AG09309 (cell line): ENCODE measurements around the gene EXOC3.

ENCODE experiments used
- DNase-seq: peaks from one replicate; pipeline ENCODE4 v3.0.0-alpha.2; 2010; ENCODE audit warnings: low read depth
- H3K4me3 ChIP-seq: 2 replicates; pipeline ENCODE4 v1.5.1; 2011; ENCODE audit warnings: mild to moderate bottlenecking, low read depth, low read length, moderate library complexity; ENCODE audit not compliant: control insufficient read depth
- TF ChIP-seq, protein P1 (sequence below): IDR thresholded peaks from 2 replicates; pipeline ENCODE4 v1.5.1; 2011; ENCODE audit warnings: mild to moderate bottlenecking, low read depth, low read length, inconsistent platforms; ENCODE audit not compliant: insufficient read depth, control insufficient read depth; ENCODE audit errors: missing control alignments

The EXOC3 gene

GRCh38 chr5:490116-491106, 47.4 kb downstream of the EXOC3 start:
- no peak for DNase-seq
- TF ChIP-seq, protein P1, sequence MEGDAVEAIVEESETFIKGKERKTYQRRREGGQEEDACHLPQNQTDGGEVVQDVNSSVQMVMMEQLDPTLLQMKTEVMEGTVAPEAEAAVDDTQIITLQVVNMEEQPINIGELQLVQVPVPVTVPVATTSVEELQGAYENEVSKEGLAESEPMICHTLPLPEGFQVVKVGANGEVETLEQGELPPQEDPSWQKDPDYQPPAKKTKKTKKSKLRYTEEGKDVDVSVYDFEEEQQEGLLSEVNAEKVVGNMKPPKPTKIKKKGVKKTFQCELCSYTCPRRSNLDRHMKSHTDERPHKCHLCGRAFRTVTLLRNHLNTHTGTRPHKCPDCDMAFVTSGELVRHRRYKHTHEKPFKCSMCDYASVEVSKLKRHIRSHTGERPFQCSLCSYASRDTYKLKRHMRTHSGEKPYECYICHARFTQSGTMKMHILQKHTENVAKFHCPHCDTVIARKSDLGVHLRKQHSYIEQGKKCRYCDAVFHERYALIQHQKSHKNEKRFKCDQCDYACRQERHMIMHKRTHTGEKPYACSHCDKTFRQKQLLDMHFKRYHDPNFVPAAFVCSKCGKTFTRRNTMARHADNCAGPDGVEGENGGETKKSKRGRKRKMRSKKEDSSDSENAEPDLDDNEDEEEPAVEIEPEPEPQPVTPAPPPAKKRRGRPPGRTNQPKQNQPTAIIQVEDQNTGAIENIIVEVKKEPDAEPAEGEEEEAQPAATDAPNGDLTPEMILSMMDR, result no peak
- no peak overlapping the region for H3K4me3 ChIP-seq

DNA sequence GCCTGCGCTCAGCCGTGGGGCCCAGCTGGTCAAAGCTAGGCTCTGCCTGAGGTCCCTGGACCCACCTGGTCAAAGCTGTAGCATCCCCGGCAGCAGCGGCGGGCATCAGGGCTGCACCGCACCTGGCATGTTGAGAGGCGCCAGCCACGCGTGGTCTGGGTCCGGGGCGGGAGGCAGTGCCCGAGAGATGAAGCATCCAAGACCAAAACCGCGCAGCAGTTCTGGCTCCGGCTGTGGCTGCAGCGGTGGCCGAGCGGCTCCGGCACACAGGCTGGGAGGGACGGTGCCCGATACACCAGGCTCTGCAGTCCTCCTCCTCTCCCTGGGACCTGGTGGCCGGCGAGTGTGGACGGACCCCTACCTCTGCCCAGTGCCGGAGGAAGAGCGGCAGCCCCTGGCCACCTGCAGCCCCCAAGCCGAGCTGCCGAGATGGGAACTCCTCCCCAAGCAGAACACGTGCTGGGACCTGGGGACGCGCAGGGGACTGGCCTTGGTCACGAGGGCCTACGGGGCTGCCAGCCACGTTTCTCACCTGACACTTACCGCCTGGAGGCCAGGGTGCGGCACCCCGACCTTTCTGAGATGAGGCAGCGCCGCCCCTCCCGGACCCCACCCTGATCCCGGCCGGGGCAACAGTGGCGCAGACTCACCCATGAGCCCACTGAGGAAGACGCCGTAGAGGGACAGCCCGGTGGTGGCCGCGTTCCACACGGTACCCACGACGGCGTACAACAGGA, 48.3 kb downstream of the EXOC3 start:
- no peak for DNase-seq
- no peak overlapping the region for H3K4me3 ChIP-seq
- TF ChIP-seq, protein P1, result no peak

- DNase-seq, result no peak
- H3K4me3 ChIP-seq, result no peak overlapping the region
- TF ChIP-seq, protein P1, result no peak
These were observed 48.8 kb downstream of the EXOC3 start for GRCh38 chr5:491856-492155.

DNA sequence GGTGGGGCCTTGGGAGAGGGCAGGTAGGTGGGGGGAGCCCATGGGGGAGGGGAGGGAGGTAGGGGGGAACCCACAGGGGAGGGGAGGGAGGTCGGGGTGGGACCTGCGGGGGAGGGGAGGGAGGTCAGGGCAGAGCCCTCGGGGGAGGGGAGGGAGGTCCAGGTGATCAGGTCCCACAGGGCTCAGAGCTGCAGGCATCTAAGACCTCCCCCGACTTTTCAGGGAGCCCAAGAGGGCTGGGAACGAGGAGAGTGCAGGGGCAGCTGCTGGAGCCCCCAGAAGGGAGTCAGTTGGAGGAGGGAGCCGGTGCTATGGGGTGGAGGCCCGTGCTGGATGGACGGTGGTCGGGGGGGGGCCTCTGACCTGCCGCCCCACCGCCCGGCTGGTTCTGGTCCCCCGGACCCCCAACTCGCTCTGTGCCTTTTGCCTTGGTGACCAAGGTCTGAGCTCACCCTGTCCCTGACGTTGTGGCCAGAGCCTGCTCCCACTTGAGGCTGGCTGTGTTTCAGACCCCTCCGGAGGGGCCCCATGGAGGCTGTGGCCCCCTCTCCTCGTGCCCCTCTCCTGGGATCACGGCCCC, 49.4 kb downstream of the EXOC3 start:
- TF ChIP-seq, protein P1, result no peak
- no peak overlapping the region for H3K4me3 ChIP-seq
- no peak for DNase-seq

- no peak overlapping the region for H3K4me3 ChIP-seq
- TF ChIP-seq, protein P1, result no peak
- DNase-seq, result no peak
These were observed 50.2 kb downstream of the EXOC3 start for GRCh38 chr5:493119-493701.

DNA sequence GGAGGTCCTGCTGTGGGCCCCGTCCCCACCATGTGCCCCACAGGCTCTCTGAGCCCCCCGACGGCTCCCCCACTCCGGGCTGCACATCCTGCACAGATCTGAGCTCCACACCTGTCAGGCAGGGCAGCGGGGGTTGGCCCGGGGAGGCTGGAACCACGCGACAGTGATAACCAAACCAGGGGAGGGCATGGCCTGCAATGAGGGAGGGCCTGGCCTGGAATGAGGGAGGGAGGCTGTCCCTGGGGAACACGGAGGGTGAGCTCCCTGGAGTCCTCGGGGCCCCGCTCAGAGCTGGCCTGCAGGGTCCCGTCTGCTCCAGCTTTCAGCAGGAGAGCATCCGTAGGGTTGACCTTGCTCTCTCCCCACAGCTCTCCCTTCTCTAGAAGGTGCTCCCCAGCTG, 50.8 kb downstream of the EXOC3 start:
- DNase-seq, result no peak
- H3K4me3 ChIP-seq, result no peak overlapping the region
- TF ChIP-seq, protein P1, result no peak
